Ovary (tissue), 9 donors: Measurements from ENCODE around the gene NFIB. TPM values are rescaled to one million over a fixed set of nuclear protein-coding genes. Genes with fewer than 3 reads are reported as not detected.

ENCODE experiments used
- DNase-seq, 5 donors: peaks; one replicate each; pipeline ENCODE4 v3.0.0-alpha.2; 2019 to 2020
- H3K27ac ChIP-seq, 2 donors: fragments of 200-600 bp; one replicate each; pipeline versions ENCODE4 v1.5.1 to v1.8.0; 2019 to 2022
- H3K27me3 ChIP-seq: fragments of 200-600 bp; one replicate; pipeline ENCODE4 v1.8.0; 2022
- H3K36me3 ChIP-seq: fragments of 200-600 bp; sonication (generic); one replicate; pipeline ENCODE4 v1.5.1; 2019
- H3K4me1 ChIP-seq: one replicate; pipeline ENCODE4 v1.8.1; 2013; ENCODE audit warnings: mild to moderate bottlenecking, moderate library complexity; ENCODE audit not compliant: insufficient read depth
- H3K4me3 ChIP-seq: fragments of 200-600 bp; sonication (generic); one replicate; pipeline ENCODE4 v1.5.1; 2017
- H3K9me3 ChIP-seq, 2 donors: fragments of 200-600 bp in 1 of 2; sonication (generic) in 1 of 2; one replicate each; pipeline versions ENCODE4 v1.5.1 to v1.8.1; 2013 to 2019; ENCODE audit warnings: mild to moderate bottlenecking in 1 of 2, moderate library complexity in 1 of 2
- EP300 ChIP-seq: sonication (generic); formaldehyde crosslinking; IDR thresholded peaks from one replicate; pipeline ENCODE4 v1.6.1; 2017; ENCODE audit warnings: antibody characterized with exemption
- POLR2A ChIP-seq: fragments of 450-650 bp; IDR thresholded peaks from one replicate; pipeline ENCODE4 v1.6.1; 2017; ENCODE audit warnings: antibody characterized with exemption, mild to moderate bottlenecking, moderate library complexity
- WGBS, 3 donors: extraction: QIAGEN DNeasy Blood & Tissue Kit in 1 of 3; methylation state at CpG; one replicate each; pipeline versions ENCODE4 v1.1.5 to v1.1.7; 2013 to 2017; 5-methylcytosine and 5-hydroxymethylcytosine counted together
- intact Hi-C, 4 donors: fragments of 100-400 bp; cut with DNase I; formaldehyde crosslinking; loops; one replicate each; pipeline versions ENCODE4 v1.11.0 to v1.15.1; 2022 to 2023
- polyA plus RNA-seq, 2 donors: library from polyadenylated mRNA; stranded (reverse); fragments of 200-250 nt in 1 of 2; fragments of 350-450 nt in 1 of 2; fragmentation: Illumina TruSeq in 1 of 2; extraction: RNeasy Lipid Tissue Mini Kit (QIAGEN cat#74804) in 1 of 2; gene quantifications; one replicate each; pipeline ENCODE4 v1.2.3, GENCODE V29; 2013 to 2014
- total RNA-seq, 7 donors: library from RNA; depleted of rRNA in 2 of 7; stranded (reverse); fragments of >200 nt in 2 of 7; fragmentation: NEBNext Ultra II Directional in 3 of 7; extraction: Animal tissue kit (Norgen Biotek cat#: 25700) in 3 of 7; gene quantifications; one replicate each; pipeline versions ENCODE4 v1.1.0 to v1.2.4, GENCODE V29; 2016 to 2023
- TF ChIP-seq, protein P1 (sequence below), 3 donors: fragments of 450-650 bp in 2 of 3; fragments of 200-600 bp in 1 of 3; IDR thresholded peaks; one replicate each; pipeline versions ENCODE4 v1.5.1 to v1.8.0; 2016 to 2022; ENCODE audit warnings: antibody characterized with exemption in 3 of 3, mild to moderate bottlenecking in 1 of 3
- donor health status: DM: no; HTN: no; CAD: no; lungs with moderate emphysema.
- donor health status: DM: no; HTN: no; CAD: no.
- donor health status: Bipolar disorder and iron deficiency.
- donor health status: DM: yes; HTN: yes; CAD: no.
- donor health status: DM: no; HTN: no; CAD: no.
- donor health status: DM: yes; HTN: yes; CAD: no.

Gene NFIB
- total and polyA plus RNA-seq, 9 donors = 8.7 to 111 (median 53.2) TPM

DNA sequence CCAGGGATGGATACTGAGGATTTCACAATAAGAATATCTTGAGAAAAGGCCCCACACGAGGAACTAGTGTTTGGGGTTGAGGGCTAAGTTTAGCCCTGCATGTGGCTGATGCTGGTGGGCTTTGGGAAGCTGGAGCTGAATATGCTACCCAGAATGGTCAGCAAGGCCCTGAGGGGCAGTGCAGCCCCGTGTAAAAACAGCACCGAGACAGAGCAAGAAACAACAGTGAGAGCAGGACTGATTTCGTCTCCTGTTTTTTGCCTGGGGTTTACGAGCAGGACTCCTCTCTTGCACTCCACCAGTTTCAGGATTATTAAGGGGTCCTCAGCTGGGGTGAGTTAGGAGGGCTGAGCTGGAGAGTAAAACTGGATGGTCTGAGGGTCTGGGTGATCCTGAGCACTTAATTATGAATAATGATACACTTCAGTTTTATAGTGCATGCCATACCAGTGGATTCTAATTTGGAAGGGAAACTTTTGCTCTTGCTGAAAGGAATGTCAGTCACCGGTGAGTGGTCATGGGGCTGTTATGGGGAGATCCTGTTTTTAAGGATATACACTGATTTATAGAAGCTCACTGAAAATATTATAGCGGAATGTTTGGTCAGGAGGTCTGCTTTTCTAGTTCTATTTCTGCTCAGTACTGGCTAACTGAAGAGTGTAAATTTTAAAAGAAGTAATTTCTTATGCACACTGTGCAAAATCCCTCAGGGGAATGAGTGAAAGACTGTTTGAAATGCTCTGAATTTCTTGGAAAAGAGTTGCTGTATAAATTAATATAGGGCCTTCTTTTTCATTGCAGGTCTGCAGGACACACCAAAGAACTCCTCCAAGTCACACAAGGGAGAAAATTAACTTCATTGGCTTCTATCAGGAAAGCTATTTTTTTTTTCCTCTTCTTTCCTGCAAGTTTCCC is 42.7 kb upstream of the NFIB start:
- intact Hi-C loops = loop anchor here in 3 of 4 donors (10.0 kb wide), 3 partner anchors 912 to 1002 kb away; no protein-coding TSS in a partner anchor
- H3K9me3 ChIP-seq = no peaks in the 10 kb centered on the region
- no peaks in the 10 kb centered on the region for H3K36me3 ChIP-seq
- H3K27ac ChIP-seq = no peak overlapping the region
- H3K27me3 ChIP-seq = no peaks in the 10 kb centered on the region
- no peak overlapping the region for H3K4me3 ChIP-seq
- H3K4me1 ChIP-seq = peaks cover 2% of the 10 kb centered on the region
- no peak for DNase-seq
- WGBS, 3 donors = 69 to 84% (median 79%) methylated on average over 7 of the region's 7 CpGs
- TF ChIP-seq POLR2A (no peak), EP300 (no peak)
- TF ChIP-seq, protein P1, sequence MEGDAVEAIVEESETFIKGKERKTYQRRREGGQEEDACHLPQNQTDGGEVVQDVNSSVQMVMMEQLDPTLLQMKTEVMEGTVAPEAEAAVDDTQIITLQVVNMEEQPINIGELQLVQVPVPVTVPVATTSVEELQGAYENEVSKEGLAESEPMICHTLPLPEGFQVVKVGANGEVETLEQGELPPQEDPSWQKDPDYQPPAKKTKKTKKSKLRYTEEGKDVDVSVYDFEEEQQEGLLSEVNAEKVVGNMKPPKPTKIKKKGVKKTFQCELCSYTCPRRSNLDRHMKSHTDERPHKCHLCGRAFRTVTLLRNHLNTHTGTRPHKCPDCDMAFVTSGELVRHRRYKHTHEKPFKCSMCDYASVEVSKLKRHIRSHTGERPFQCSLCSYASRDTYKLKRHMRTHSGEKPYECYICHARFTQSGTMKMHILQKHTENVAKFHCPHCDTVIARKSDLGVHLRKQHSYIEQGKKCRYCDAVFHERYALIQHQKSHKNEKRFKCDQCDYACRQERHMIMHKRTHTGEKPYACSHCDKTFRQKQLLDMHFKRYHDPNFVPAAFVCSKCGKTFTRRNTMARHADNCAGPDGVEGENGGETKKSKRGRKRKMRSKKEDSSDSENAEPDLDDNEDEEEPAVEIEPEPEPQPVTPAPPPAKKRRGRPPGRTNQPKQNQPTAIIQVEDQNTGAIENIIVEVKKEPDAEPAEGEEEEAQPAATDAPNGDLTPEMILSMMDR (IDR thresholded peaks at IDR 0.05) = no peak

DNA sequence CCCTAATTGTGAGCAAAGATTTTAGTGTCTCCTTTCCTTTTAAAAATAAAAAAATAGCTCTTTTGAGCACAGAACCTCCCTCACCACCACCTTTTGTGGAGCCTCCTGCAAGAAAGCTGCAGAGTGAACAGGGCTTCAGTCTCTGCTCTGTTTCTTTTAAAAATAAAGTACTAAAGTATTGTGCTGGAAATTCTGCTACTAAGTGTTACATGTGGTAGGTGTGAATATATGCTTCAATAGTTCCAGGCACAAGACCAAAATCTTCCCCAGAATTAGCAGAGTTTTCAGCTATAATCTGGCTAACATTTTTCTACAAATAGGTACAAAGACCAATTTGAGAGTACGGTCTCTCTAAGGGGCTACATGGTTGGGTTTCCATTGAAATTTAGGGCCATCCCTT is 40.3 kb upstream of the NFIB start:
- 84 to 94% (median 91%) methylated on average over 1 of the region's 1 CpG for WGBS, 3 donors
- intact Hi-C loops = loop anchor here in 3 of 4 donors (5.0 to 10.0 kb wide), 5 partner anchors 907 to 999 kb away; no protein-coding TSS in a partner anchor

DNA sequence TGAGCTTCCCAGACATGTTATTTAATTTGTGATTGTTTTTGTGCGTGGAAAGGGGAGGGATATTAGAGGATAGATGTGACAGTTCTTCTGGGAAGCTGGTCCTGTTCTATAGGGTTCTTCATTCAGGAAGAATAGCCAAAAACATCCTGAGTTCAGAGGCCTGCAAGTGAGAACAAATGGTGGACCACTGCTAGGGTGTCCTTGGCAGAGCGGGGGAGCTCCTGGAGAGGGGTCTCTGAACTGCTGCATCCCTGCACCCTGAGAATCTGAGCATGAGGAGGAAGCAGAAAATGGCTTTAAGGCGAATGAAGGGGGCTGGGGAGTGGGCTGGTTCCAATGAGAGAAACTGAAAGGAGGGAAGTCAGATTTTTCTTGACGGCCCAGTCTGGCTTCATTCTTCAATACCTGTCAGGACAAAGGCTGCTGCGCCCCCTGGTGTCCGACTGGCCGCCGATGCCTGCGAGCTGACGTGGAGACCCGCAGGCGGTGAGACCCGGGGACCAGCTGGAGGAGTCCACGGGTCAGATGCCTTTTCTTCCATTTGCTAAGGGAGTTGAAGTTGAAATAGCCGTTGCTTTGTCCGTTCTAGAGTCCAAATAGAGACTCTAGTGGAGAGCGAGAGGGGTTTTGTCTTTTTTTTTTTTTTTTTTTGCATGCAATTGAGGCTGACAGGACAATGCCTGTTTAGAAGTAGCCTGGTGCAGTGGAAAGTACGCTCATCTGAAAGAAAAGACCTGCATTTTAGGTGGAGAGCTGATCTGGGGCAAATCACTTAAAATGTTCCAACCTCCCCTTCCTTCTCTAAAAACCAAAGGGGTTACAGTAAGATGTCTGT is 39.5 kb upstream of the NFIB start:
- 13 to 16% (median 15%) methylated on average over 18 of the region's 18 CpGs for WGBS, 3 donors
- intact Hi-C loops = loop anchor here in 3 of 4 donors (5.0 to 10.0 kb wide), 5 partner anchors 906 to 999 kb away; no protein-coding TSS in a partner anchor

More for the DNA sequence above, 40.3 kb upstream of the NFIB start:
- no peaks in the 10 kb centered on the region for H3K36me3 ChIP-seq
- no peak overlapping the region for H3K4me3 ChIP-seq
- TF ChIP-seq, protein P1 (IDR thresholded peaks at IDR 0.05) = no peak
- TF ChIP-seq POLR2A = no peak
- no peak for TF ChIP-seq EP300
- H3K9me3 ChIP-seq = no peaks in the 10 kb centered on the region
- H3K4me1 ChIP-seq = peaks cover 2% of the 10 kb centered on the region
- H3K27ac ChIP-seq = no peak overlapping the region
- no peak for DNase-seq
- no peaks in the 10 kb centered on the region for H3K27me3 ChIP-seq

More for the DNA sequence above, 39.5 kb upstream of the NFIB start:
- TF ChIP-seq, protein P1 (IDR thresholded peaks at IDR 0.05) = peak; percentile 79 to 86 (median 83)
- TF ChIP-seq EP300 (no peak), POLR2A (no peak)
- H3K4me3 ChIP-seq = no peak overlapping the region
- no peak overlapping the region for H3K27ac ChIP-seq
- no peaks in the 10 kb centered on the region for H3K36me3 ChIP-seq
- peak; percentile 92 to 96 (median 95) for DNase-seq
- H3K4me1 ChIP-seq = peaks cover 2% of the 10 kb centered on the region
- no peaks in the 10 kb centered on the region for H3K9me3 ChIP-seq
- no peaks in the 10 kb centered on the region for H3K27me3 ChIP-seq
